ENCODE data around the gene ZNF362. TPM values are rescaled to one million over a fixed set of nuclear protein-coding genes. Genes with fewer than 3 reads are reported as not detected.

The ZNF362 gene
- total and polyA plus RNA-seq, 10 of the 15 experiments (the other 5 are each of a cell fraction or from before 2014, with no cell fraction given) = 0.74 to 22.8 (median 7.4) TPM

GRCh38 chr1:33270379-33270778 is 14.1 kb downstream of the ZNF362 start:
- ChIA-PET SMC1A (ENCODE audit: uncharacterized antibody, unreplicated experiment) (no interaction called here), POLR2A (no interaction called here), RAD21 (ENCODE audit: unreplicated experiment) (no interaction called here), CTCF (interaction anchor here (1.4 kb wide), 1 partner anchor 13 kb away, joined by 3 read pairs; no protein-coding TSS in a partner anchor)
- no TSS peak for BruUV-seq (replicated peaks)
- no peak for ATAC-seq
- Histone ChIP-seq H3K9me3 (replicated peaks; ENCODE audit: control insufficient read depth, insufficient read depth, low read length) (no peaks in the 10 kb centered on the region), H2AFZ (ENCODE audit: control insufficient read depth, low read depth, low read length) (no peak overlapping the region), H3K9ac (ENCODE audit: control insufficient read depth, insufficient read depth, low read length) (no peak overlapping the region), H3K27ac (ENCODE audit: control insufficient read depth, insufficient read depth) (no peak overlapping the region), H3K36me3 (ENCODE audit: control insufficient read depth in 2 of 2, insufficient read depth in 2 of 2, low read length in 1 of 2) (no peaks in the 10 kb centered on the region; a peak in 1 of 4 replicates), H3K27me3 (replicated peaks in 1 of 2; ENCODE audit: control insufficient read depth in 2 of 2, insufficient read depth in 2 of 2, low read length in 1 of 2) (no peaks in the 10 kb centered on the region), H3K4me1 (ENCODE audit: control insufficient read depth, insufficient read depth, low read length) (peaks cover 6% of the 10 kb centered on the region), H4K20me1 (ENCODE audit: control insufficient read depth, insufficient read depth) (no peaks in the 10 kb centered on the region; the same call in 1 of the 2 replicates), H3K4me2 (ENCODE audit: control insufficient read depth, insufficient read depth) (no peak overlapping the region), H3K4me3 (no peak overlapping the region), H3K79me2 (ENCODE audit: control insufficient read depth, insufficient read depth, low read length) (no peaks in the 10 kb centered on the region)
- in situ Hi-C loops (cut with MboI) (no loop called here), intact Hi-C loops (cut with micrococcal nuclease; ENCODE audit: unreplicated experiment) (no loop called here)
- no peak for TF ChIP-seq STAT3 (IDR thresholded peaks at IDR 0.05; ENCODE audit: low read depth, low read length)
- no peak for TF ChIP-seq PAX5 (IDR thresholded peaks at IDR 0.05; ENCODE audit: borderline replicate concordance, low read depth, low read length)
- no peak for TF ChIP-seq RAD51 (IDR thresholded peaks at IDR 0.05)
- no peak for TF ChIP-seq ZBED1 (IDR thresholded peaks at IDR 0.05; ENCODE audit: borderline replicate concordance)
- TF ChIP-seq ZSCAN29 (IDR thresholded peaks at IDR 0.05) = no peak
- no peak for TF ChIP-seq ATF2 (IDR thresholded peaks at IDR 0.05; ENCODE audit: low read length)
- TF ChIP-seq MYC (IDR thresholded peaks at IDR 0.05; ENCODE audit: insufficient read depth, insufficient read length, insufficient replicate concordance, low read length, severe bottlenecking) = no peak
- TF ChIP-seq ZNF384 (IDR thresholded peaks at IDR 0.05; ENCODE audit: borderline replicate concordance, low read depth, low read length) = no peak
- TF ChIP-seq JUND (IDR thresholded peaks at IDR 0.05; ENCODE audit: low read depth, low read length) = no peak
- no peak for TF ChIP-seq ZNF622 (IDR thresholded peaks at IDR 0.05)
- TF ChIP-seq YY1 (IDR thresholded peaks at IDR 0.05; ENCODE audit: low read depth, low read length) = no peak
- TF ChIP-seq SREBF2 (IDR thresholded peaks at IDR 0.05; ENCODE audit: low read length) = no peak
- no peak for TF ChIP-seq SPI1 (IDR thresholded peaks at IDR 0.05; ENCODE audit: borderline replicate concordance, insufficient read depth, low read depth, low read length)
- no peak for DNase-seq (ENCODE audit: low read depth, low spot score)
- FAIRE-seq = no peak
- WGBS (ENCODE audit: insufficient coverage, insufficient replicate concordance, low lambda C conversion rate, missing lambda C conversion rate) = 51% methylated on average over 5 of the region's 5 CpGs

All from GM12878 (cell line).